WTC11 (cell line): Measurements from ENCODE around the gene PDAP1. TPM values are rescaled to one million over a fixed set of nuclear protein-coding genes. Genes with fewer than 3 reads are reported as not detected.

ENCODE experiments used
- ATAC-seq: fragments of 200-7000 bp; cut with Tn5 transposase; 2 replicates; pipeline ENCODE4 v1.10.0; 2021; ENCODE audit warnings: mild to moderate bottlenecking, moderate library complexity
- CTCF ChIA-PET: fragments of 300-600 bp; sonication (Branson Sonifier 250); formaldehyde crosslinking; loops from one replicate; lab custom pipeline; 2021; ENCODE audit warnings: antibody characterized with exemption; lab: Charles Lee
- POLR2A ChIA-PET: fragments of 350-600 bp; sonication (Branson Sonifier 250); formaldehyde crosslinking; loops from one replicate; lab custom pipeline; 2021; ENCODE audit warnings: antibody characterized with exemption; lab: Charles Lee
- DNase-seq: peaks from one replicate; pipeline ENCODE4 v3.0.0; 2021; ENCODE audit warnings: low spot score
- H3K27ac Mint-ChIP-seq: 2 replicates; pipeline ENCODE4 v1.8.0; 2021; ENCODE audit warnings: mixed read lengths
- H3K27me3 Mint-ChIP-seq: 2 replicates; pipeline ENCODE4 v1.8.0; 2021; ENCODE audit warnings: low read depth, mild to moderate bottlenecking, moderate library complexity, mixed read lengths
- H3K36me3 Mint-ChIP-seq: 2 replicates; pipeline ENCODE4 v1.8.0; 2021; ENCODE audit warnings: mixed read lengths
- H3K4me1 Mint-ChIP-seq: 2 replicates; pipeline ENCODE4 v1.8.0; 2022; ENCODE audit warnings: mixed read lengths
- H3K4me3 Mint-ChIP-seq: 2 replicates; pipeline ENCODE4 v1.8.0; 2021; ENCODE audit warnings: mild to moderate bottlenecking, moderate library complexity, mixed read lengths
- H3K9me3 Mint-ChIP-seq: 2 replicates; pipeline ENCODE4 v1.8.0; 2021; ENCODE audit warnings: mixed read lengths
- FOXK1 ChIP-seq: sonication (generic); formaldehyde crosslinking; IDR thresholded peaks from 2 replicates; pipeline ENCODE4 v1.8.0; 2022; ENCODE audit warnings: mild to moderate bottlenecking, moderate library complexity, missing genetic modification reagents
- FOXP1 ChIP-seq: sonication (generic); formaldehyde crosslinking; IDR thresholded peaks from 2 replicates; pipeline ENCODE4 v1.8.0; 2022; ENCODE audit warnings: missing genetic modification reagents, mild to moderate bottlenecking, moderate library complexity, borderline replicate concordance
- GTF2I ChIP-seq: fragments of 250-450 bp; sonication (Bioruptor Pico); conservative IDR thresholded peaks from 2 replicates; pipeline ENCODE4 v1.4.0; 2021; ENCODE audit warnings: mild to moderate bottlenecking
- JAZF1 ChIP-seq: fragments of 250-450 bp; sonication (Bioruptor Pico); IDR thresholded peaks from 2 replicates; pipeline ENCODE4 v1.9.0; 2021; ENCODE audit warnings: moderate library complexity, mild to moderate bottlenecking, inconsistent platforms
- KAT7 ChIP-seq: sonication (generic); formaldehyde crosslinking; IDR thresholded peaks from 2 replicates; pipeline ENCODE4 v1.8.1; 2023; ENCODE audit warnings: missing genetic modification reagents, mild to moderate bottlenecking, borderline replicate concordance
- MYBL2 ChIP-seq: sonication (generic); formaldehyde crosslinking; IDR thresholded peaks from 2 replicates; pipeline ENCODE4 v1.8.1; 2023; ENCODE audit warnings: mild to moderate bottlenecking, moderate library complexity, missing genetic modification reagents
- NFATC4 ChIP-seq: fragments of 250-450 bp; sonication (Bioruptor Pico); IDR thresholded peaks from 2 replicates; pipeline ENCODE4 v1.9.0; 2021; ENCODE audit warnings: mild to moderate bottlenecking
- NFE2L1 ChIP-seq: sonication (generic); formaldehyde crosslinking; IDR thresholded peaks from 2 replicates; pipeline ENCODE4 v1.8.1; 2023; ENCODE audit warnings: missing genetic modification reagents
- NFYB ChIP-seq: sonication (generic); formaldehyde crosslinking; conservative IDR thresholded peaks from 2 replicates; pipeline ENCODE4 v1.8.0; 2022; ENCODE audit warnings: low read depth, missing genetic modification reagents
- NR3C1 ChIP-seq: sonication (generic); formaldehyde crosslinking; conservative IDR thresholded peaks from 2 replicates; pipeline ENCODE4 v1.8.1; 2023; ENCODE audit warnings: low read depth, mild to moderate bottlenecking, missing genetic modification reagents
- PRRX2 ChIP-seq: fragments of 250-450 bp; sonication (Bioruptor Pico); IDR thresholded peaks from 2 replicates; pipeline ENCODE4 v1.8.0; 2021; ENCODE audit warnings: mild to moderate bottlenecking
- SMAD3 ChIP-seq: sonication (generic); formaldehyde crosslinking; IDR thresholded peaks from 2 replicates; pipeline ENCODE4 v1.8.0; 2022; ENCODE audit warnings: missing genetic modification reagents, mild to moderate bottlenecking, borderline replicate concordance
- TEAD4 ChIP-seq: sonication (generic); formaldehyde crosslinking; IDR thresholded peaks from 2 replicates; pipeline ENCODE4 v1.8.0; 2022; ENCODE audit warnings: mild to moderate bottlenecking, missing genetic modification reagents
- TP53 ChIP-seq: sonication (generic); formaldehyde crosslinking; IDR thresholded peaks from 2 replicates; pipeline ENCODE4 v1.8.1; 2023; ENCODE audit warnings: mild to moderate bottlenecking, missing genetic modification reagents
- ZNF671 ChIP-seq: fragments of 250-450 bp; sonication (Bioruptor Pico); IDR thresholded peaks from 2 replicates; pipeline ENCODE4 v1.8.0; 2021; ENCODE audit warnings: mild to moderate bottlenecking
- total RNA-seq: library from RNA; stranded (reverse); gene quantifications from 3 replicates; pipeline ENCODE4 v1.2.3, GENCODE V29; 2021
- TF ChIP-seq, protein P1 (sequence below): sonication (generic); formaldehyde crosslinking; IDR thresholded peaks from 2 replicates; pipeline ENCODE4 v1.8.0; 2023; ENCODE audit warnings: mild to moderate bottlenecking, missing genetic modification reagents
- TF ChIP-seq, protein P2 (sequence below): sonication (generic); formaldehyde crosslinking; IDR thresholded peaks from 2 replicates; pipeline ENCODE4 v1.8.0; 2022; ENCODE audit warnings: mild to moderate bottlenecking, missing genetic modification reagents
- TF ChIP-seq, protein P3 (sequence below): sonication (generic); formaldehyde crosslinking; conservative IDR thresholded peaks from 2 replicates; pipeline ENCODE4 v1.8.1; 2023; ENCODE audit warnings: mild to moderate bottlenecking, low read depth, missing genetic modification reagents, moderate library complexity
- TF ChIP-seq, protein P4 (sequence below): sonication (generic); formaldehyde crosslinking; IDR thresholded peaks from 2 replicates; pipeline ENCODE4 v1.8.0; 2022; ENCODE audit warnings: mild to moderate bottlenecking, missing genetic modification reagents
- TF ChIP-seq, protein P5 (sequence below): fragments of 250-450 bp; sonication (Bioruptor Pico); conservative IDR thresholded peaks from 2 replicates; pipeline ENCODE4 v1.9.0; 2021; ENCODE audit warnings: mild to moderate bottlenecking
- TF ChIP-seq, protein P6 (sequence below): sonication (generic); formaldehyde crosslinking; IDR thresholded peaks from 2 replicates; pipeline ENCODE4 v1.8.1; 2023; ENCODE audit warnings: mild to moderate bottlenecking, missing genetic modification reagents
- TF ChIP-seq, protein P7 (sequence below): sonication (generic); formaldehyde crosslinking; conservative IDR thresholded peaks from 2 replicates; pipeline ENCODE4 v1.8.1; 2022; ENCODE audit warnings: mild to moderate bottlenecking, missing genetic modification reagents

PDAP1 gene
- total RNA-seq, 1 experiment from 2014 or later, result 177 TPM

DNA sequence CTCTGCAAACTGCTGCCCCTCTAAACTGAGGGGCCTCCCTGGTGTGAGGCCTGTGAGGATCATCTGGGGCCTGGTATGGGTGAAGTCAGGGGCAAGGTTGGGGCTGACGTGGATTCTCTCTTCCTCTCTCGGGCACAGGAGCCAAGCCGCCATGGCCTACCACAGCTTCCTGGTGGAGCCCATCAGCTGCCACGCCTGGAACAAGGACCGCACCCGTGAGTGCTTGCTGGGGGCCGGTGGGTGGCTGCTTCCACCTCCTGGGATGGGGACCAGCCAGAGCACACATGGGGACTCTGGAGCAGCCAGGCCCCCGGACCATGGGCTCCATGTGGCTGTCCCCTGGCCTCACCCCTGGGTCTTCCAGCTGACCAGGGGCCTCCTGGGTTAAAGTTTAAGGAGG is 22.8 kb downstream of the PDAP1 start (continued):
- TF ChIP-seq TEAD4 (CRISPR knock-in tag) (no peak), GTF2I (CRISPR knock-in tag) (no peak), SMAD3 (CRISPR knock-in tag) (no peak), JAZF1 (CRISPR knock-in tag) (no peak), FOXK1 (CRISPR knock-in tag) (no peak), NFYB (no peak), KAT7 (CRISPR knock-in tag) (no peak)
- TF ChIP-seq, protein P1, sequence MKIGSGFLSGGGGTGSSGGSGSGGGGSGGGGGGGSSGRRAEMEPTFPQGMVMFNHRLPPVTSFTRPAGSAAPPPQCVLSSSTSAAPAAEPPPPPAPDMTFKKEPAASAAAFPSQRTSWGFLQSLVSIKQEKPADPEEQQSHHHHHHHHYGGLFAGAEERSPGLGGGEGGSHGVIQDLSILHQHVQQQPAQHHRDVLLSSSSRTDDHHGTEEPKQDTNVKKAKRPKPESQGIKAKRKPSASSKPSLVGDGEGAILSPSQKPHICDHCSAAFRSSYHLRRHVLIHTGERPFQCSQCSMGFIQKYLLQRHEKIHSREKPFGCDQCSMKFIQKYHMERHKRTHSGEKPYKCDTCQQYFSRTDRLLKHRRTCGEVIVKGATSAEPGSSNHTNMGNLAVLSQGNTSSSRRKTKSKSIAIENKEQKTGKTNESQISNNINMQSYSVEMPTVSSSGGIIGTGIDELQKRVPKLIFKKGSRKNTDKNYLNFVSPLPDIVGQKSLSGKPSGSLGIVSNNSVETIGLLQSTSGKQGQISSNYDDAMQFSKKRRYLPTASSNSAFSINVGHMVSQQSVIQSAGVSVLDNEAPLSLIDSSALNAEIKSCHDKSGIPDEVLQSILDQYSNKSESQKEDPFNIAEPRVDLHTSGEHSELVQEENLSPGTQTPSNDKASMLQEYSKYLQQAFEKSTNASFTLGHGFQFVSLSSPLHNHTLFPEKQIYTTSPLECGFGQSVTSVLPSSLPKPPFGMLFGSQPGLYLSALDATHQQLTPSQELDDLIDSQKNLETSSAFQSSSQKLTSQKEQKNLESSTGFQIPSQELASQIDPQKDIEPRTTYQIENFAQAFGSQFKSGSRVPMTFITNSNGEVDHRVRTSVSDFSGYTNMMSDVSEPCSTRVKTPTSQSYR (CRISPR knock-in tag), result no peak
- TF ChIP-seq, protein P2, sequence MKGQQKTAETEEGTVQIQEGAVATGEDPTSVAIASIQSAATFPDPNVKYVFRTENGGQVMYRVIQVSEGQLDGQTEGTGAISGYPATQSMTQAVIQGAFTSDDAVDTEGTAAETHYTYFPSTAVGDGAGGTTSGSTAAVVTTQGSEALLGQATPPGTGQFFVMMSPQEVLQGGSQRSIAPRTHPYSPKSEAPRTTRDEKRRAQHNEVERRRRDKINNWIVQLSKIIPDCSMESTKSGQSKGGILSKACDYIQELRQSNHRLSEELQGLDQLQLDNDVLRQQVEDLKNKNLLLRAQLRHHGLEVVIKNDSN (CRISPR knock-in tag), result no peak
- TF ChIP-seq, protein P3, sequence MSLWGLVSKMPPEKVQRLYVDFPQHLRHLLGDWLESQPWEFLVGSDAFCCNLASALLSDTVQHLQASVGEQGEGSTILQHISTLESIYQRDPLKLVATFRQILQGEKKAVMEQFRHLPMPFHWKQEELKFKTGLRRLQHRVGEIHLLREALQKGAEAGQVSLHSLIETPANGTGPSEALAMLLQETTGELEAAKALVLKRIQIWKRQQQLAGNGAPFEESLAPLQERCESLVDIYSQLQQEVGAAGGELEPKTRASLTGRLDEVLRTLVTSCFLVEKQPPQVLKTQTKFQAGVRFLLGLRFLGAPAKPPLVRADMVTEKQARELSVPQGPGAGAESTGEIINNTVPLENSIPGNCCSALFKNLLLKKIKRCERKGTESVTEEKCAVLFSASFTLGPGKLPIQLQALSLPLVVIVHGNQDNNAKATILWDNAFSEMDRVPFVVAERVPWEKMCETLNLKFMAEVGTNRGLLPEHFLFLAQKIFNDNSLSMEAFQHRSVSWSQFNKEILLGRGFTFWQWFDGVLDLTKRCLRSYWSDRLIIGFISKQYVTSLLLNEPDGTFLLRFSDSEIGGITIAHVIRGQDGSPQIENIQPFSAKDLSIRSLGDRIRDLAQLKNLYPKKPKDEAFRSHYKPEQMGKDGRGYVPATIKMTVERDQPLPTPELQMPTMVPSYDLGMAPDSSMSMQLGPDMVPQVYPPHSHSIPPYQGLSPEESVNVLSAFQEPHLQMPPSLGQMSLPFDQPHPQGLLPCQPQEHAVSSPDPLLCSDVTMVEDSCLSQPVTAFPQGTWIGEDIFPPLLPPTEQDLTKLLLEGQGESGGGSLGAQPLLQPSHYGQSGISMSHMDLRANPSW (CRISPR knock-in tag), result no peak
- TF ChIP-seq, protein P4, sequence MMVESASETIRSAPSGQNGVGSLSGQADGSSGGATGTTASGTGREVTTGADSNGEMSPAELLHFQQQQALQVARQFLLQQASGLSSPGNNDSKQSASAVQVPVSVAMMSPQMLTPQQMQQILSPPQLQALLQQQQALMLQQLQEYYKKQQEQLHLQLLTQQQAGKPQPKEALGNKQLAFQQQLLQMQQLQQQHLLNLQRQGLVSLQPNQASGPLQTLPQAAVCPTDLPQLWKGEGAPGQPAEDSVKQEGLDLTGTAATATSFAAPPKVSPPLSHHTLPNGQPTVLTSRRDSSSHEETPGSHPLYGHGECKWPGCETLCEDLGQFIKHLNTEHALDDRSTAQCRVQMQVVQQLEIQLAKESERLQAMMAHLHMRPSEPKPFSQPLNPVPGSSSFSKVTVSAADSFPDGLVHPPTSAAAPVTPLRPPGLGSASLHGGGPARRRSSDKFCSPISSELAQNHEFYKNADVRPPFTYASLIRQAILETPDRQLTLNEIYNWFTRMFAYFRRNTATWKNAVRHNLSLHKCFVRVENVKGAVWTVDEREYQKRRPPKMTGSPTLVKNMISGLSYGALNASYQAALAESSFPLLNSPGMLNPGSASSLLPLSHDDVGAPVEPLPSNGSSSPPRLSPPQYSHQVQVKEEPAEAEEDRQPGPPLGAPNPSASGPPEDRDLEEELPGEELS (CRISPR knock-in tag), result no peak

DNA sequence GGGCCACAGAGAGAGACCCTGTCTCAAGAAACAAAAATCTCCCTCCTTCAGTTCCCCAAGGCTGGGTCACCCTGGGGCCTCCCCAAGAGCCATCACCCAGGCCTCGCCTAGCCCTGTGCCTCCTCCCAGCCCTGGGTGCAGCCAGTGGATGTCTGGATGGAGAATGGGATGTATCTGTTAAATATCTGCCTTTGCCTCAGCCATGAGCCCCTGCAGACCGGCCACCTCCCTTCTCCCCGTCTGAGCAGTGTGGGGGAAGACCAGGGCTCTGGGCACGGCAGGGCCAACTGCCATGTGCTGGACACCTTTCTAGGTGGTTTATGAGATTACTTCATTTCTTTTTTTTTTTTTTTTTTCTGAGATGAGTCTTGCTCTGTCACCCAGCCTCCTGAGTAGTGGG is 23.9 kb downstream of the PDAP1 start:
- Mint-ChIP-seq H3K27me3 (no peaks in the 10 kb centered on the region), H3K4me1 (peaks cover 6% of the 10 kb centered on the region), H3K36me3 (peaks cover 18% of the 10 kb centered on the region), H3K9me3 (no peaks in the 10 kb centered on the region), H3K4me3 (no peak overlapping the region), H3K27ac (no peak overlapping the region)
- ChIA-PET POLR2A (no interaction called here), CTCF (no interaction called here)
- ATAC-seq (no peak), DNase-seq (no peak)
- no peak for TF ChIP-seq ZNF671 (CRISPR knock-in tag)
- TF ChIP-seq FOXP1 (CRISPR knock-in tag), result no peak
- TF ChIP-seq NR3C1 (CRISPR knock-in tag), result no peak
- TF ChIP-seq, protein P5, sequence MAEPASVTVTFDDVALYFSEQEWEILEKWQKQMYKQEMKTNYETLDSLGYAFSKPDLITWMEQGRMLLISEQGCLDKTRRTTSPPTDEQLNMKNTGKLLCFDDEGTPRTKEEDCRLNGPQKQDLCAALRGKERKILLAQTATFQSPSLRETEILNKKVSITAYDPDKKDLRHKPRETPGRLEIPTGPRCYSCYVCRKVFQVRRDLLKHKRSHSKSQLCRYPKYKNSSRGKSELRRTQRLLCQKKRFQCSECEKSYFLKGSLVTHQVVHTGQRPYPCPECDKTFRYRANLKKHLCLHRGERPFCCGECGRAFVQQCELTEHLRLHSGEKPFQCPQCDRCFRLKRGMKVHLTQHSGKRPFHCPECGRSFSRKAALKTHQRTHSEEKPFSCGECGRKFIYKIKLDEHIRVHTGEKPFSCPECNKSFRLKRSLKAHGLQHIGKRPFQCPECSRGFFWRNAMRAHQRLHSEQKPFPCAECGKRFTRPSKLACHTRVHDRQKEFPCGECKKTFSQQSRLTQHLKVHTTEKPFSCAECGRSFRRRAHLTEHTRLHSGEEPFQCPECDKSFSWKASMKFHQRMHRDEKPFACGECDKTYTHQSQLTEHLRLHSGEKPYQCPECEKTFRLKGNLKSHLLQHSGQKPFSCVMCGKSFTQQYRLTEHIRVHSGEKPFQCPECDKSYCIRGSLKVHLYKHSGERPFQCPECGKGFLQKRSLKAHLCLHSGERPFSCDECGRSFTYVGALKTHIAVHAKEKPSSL (CRISPR knock-in tag), result no peak
- TF ChIP-seq, protein P6, sequence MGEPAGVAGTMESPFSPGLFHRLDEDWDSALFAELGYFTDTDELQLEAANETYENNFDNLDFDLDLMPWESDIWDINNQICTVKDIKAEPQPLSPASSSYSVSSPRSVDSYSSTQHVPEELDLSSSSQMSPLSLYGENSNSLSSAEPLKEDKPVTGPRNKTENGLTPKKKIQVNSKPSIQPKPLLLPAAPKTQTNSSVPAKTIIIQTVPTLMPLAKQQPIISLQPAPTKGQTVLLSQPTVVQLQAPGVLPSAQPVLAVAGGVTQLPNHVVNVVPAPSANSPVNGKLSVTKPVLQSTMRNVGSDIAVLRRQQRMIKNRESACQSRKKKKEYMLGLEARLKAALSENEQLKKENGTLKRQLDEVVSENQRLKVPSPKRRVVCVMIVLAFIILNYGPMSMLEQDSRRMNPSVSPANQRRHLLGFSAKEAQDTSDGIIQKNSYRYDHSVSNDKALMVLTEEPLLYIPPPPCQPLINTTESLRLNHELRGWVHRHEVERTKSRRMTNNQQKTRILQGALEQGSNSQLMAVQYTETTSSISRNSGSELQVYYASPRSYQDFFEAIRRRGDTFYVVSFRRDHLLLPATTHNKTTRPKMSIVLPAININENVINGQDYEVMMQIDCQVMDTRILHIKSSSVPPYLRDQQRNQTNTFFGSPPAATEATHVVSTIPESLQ, result no peak
- TF ChIP-seq, protein P1 (CRISPR knock-in tag), result no peak
- TF ChIP-seq, protein P7, sequence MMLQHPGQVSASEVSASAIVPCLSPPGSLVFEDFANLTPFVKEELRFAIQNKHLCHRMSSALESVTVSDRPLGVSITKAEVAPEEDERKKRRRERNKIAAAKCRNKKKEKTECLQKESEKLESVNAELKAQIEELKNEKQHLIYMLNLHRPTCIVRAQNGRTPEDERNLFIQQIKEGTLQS (CRISPR knock-in tag), result no peak
- TF ChIP-seq TP53, result no peak
- no peak for TF ChIP-seq PRRX2 (CRISPR knock-in tag)
- no peak for TF ChIP-seq MYBL2 (CRISPR knock-in tag)
- TF ChIP-seq NFATC4 (CRISPR knock-in tag), result no peak
- TF ChIP-seq NFYB, result no peak
- no peak for TF ChIP-seq NFE2L1 (CRISPR knock-in tag)
